H9 (cell line): ENCODE results near the gene RNF220. TPM values are rescaled to one million over a fixed set of nuclear protein-coding genes. Genes with fewer than 3 reads are reported as not detected.
"Not testable (repeated sequence)": the region's sequence is repeated elsewhere in the genome, so short reads cannot be mapped to it uniquely, and the experiment has no call there.

Experiments used
- DNase-seq: peaks from one replicate; pipeline ENCODE4 v3.0.0-alpha.2; 2017
- H2AFZ ChIP-seq: one replicate; pipeline ENCODE4 v1.6.1; 2013; ENCODE audit warnings: mild to moderate bottlenecking, low read length, control low read depth, moderate library complexity
- H2AK5ac ChIP-seq: 2 replicates; pipeline ENCODE4 v1.6.1; 2013; ENCODE audit warnings: low read length, control low read depth, mixed read lengths; ENCODE audit not compliant: insufficient read length
- H2BK120ac ChIP-seq: one replicate; pipeline ENCODE4 v1.6.1; 2013; ENCODE audit warnings: low read depth, mild to moderate bottlenecking, low read length, control low read depth, inconsistent platforms; ENCODE audit not compliant: poor library complexity, severe bottlenecking
- H2BK12ac ChIP-seq: 2 replicates; pipeline ENCODE4 v1.6.1; 2013; ENCODE audit warnings: low read length, control low read depth, mixed read lengths, low read depth; ENCODE audit not compliant: insufficient read length
- H2BK15ac ChIP-seq: 2 replicates; pipeline ENCODE4 v1.6.1; 2013; ENCODE audit warnings: low read depth, low read length, control low read depth
- H2BK20ac ChIP-seq: one replicate; pipeline ENCODE4 v1.6.1; 2013; ENCODE audit warnings: low read depth, mild to moderate bottlenecking, low read length, control low read depth, inconsistent platforms; ENCODE audit not compliant: poor library complexity, severe bottlenecking
- H2BK5ac ChIP-seq: 2 replicates; pipeline ENCODE4 v1.6.1; 2013; ENCODE audit warnings: low read length, control low read depth, mixed read lengths; ENCODE audit not compliant: insufficient read length
- H3K14ac ChIP-seq: 2 replicates; pipeline ENCODE4 v1.6.1; 2013; ENCODE audit warnings: low read length, control low read depth; ENCODE audit not compliant: insufficient read depth
- H3K18ac ChIP-seq: 2 replicates; pipeline ENCODE4 v1.6.1; 2013; ENCODE audit warnings: low read depth, mild to moderate bottlenecking, mixed read lengths, low read length, control low read depth; ENCODE audit not compliant: insufficient read length
- H3K23ac ChIP-seq: 2 replicates; pipeline ENCODE4 v1.6.1; 2013; ENCODE audit warnings: low read length, control low read depth, mixed read lengths, low read depth; ENCODE audit not compliant: insufficient read length
- H3K23me2 ChIP-seq: 2 replicates; pipeline ENCODE4 v1.6.1; 2013; ENCODE audit warnings: low read depth, mild to moderate bottlenecking, mixed read lengths, low read length, control low read depth; ENCODE audit not compliant: insufficient read length, poor library complexity, severe bottlenecking
- H3K27ac ChIP-seq: 2 replicates; pipeline ENCODE4 v1.5.1; 2013; ENCODE audit warnings: low read length, control low read depth, mixed read lengths, low read depth; ENCODE audit not compliant: insufficient read length
- H3K27me3 ChIP-seq: 2 replicates; pipeline ENCODE4 v1.6.1; 2013; ENCODE audit warnings: low read length, control low read depth, inconsistent platforms; ENCODE audit not compliant: insufficient read depth
- H3K4ac ChIP-seq: 2 replicates; pipeline ENCODE4 v1.6.1; 2013; ENCODE audit warnings: low read depth, mild to moderate bottlenecking, control low read depth, inconsistent platforms, low read length, moderate library complexity
- H3K4me1 ChIP-seq: 2 replicates; pipeline ENCODE4 v1.6.1; 2013; ENCODE audit warnings: low read length, control low read depth, inconsistent platforms; ENCODE audit not compliant: insufficient read depth
- H3K4me2 ChIP-seq: 2 replicates; pipeline ENCODE4 v1.6.1; 2013; ENCODE audit warnings: low read length, control low read depth, mixed read lengths; ENCODE audit not compliant: insufficient read length, insufficient read depth
- H3K56ac ChIP-seq: 2 replicates; pipeline ENCODE4 v1.6.1; 2013; ENCODE audit warnings: low read depth, mild to moderate bottlenecking, mixed read lengths, low read length, control low read depth; ENCODE audit not compliant: insufficient read length
- H3K79me1 ChIP-seq: 2 replicates; pipeline ENCODE4 v1.6.1; 2013; ENCODE audit warnings: low read depth, mild to moderate bottlenecking, moderate library complexity, low read length, control low read depth, inconsistent platforms; ENCODE audit not compliant: insufficient read depth, poor library complexity, severe bottlenecking
- H3K79me2 ChIP-seq: 2 replicates; pipeline ENCODE4 v1.6.1; 2013; ENCODE audit warnings: low read length, control low read depth, inconsistent platforms; ENCODE audit not compliant: insufficient read depth
- H3K9ac ChIP-seq: 2 replicates; pipeline ENCODE4 v1.6.1; 2013; ENCODE audit warnings: low read length, control low read depth, mixed read lengths; ENCODE audit not compliant: insufficient read length; ENCODE audit errors: extremely low read depth
- H3K9me3 ChIP-seq: one replicate; pipeline ENCODE4 v1.6.1; 2013; ENCODE audit warnings: low read depth, low read length, inconsistent platforms; ENCODE audit not compliant: control insufficient read depth
- H3T11ph ChIP-seq: one replicate; pipeline ENCODE4 v1.6.1; 2013; ENCODE audit warnings: mild to moderate bottlenecking, low read length, control low read depth, inconsistent platforms
- H4K20me1 ChIP-seq: one replicate; pipeline ENCODE4 v1.6.1; 2013; ENCODE audit not compliant: control insufficient read depth, insufficient read length, insufficient read depth
- H4K5ac ChIP-seq: 2 replicates; pipeline ENCODE4 v1.6.1; 2013; ENCODE audit warnings: low read depth, mild to moderate bottlenecking, mixed read lengths, low read length, control low read depth; ENCODE audit not compliant: insufficient read length
- H4K8ac ChIP-seq: replicated peaks from 2 replicates; pipeline ENCODE4 v1.6.1; 2013; ENCODE audit warnings: low read length, control low read depth, mixed read lengths, low read depth; ENCODE audit not compliant: insufficient read length
- H4K91ac ChIP-seq: 2 replicates; pipeline ENCODE4 v1.6.1; 2013; ENCODE audit warnings: low read depth, mild to moderate bottlenecking, moderate library complexity, mixed read lengths, low read length, control low read depth; ENCODE audit not compliant: insufficient read length
- H3K27ac Mint-ChIP-seq, 3 experiments: 2 replicates in 2 of 3; 3 replicates in 1 of 3; pipeline ENCODE4 v1.8.0; 2020 to 2021; ENCODE audit warnings: mixed read lengths in 3 of 3, mild to moderate bottlenecking in 1 of 3, moderate library complexity in 1 of 3
- H3K27me3 Mint-ChIP-seq: 2 replicates; pipeline ENCODE4 v1.8.0; 2021; ENCODE audit warnings: low read depth, mild to moderate bottlenecking, moderate library complexity, mixed read lengths
- H3K36me3 Mint-ChIP-seq, 3 experiments: 2 replicates in 2 of 3; 3 replicates in 1 of 3; pipeline ENCODE4 v1.8.0; 2020 to 2021; ENCODE audit warnings: low read depth in 3 of 3, mixed read lengths in 3 of 3; ENCODE audit not compliant: insufficient read depth in 1 of 3
- H3K4me1 Mint-ChIP-seq, 2 experiments: 2 replicates each; pipeline ENCODE4 v1.8.0; 2020; ENCODE audit warnings: mixed read lengths in 2 of 2
- H3K4me3 Mint-ChIP-seq, 2 experiments: 2 replicates in 1 of 2; 3 replicates in 1 of 2; pipeline ENCODE4 v1.8.0; 2020 to 2021; ENCODE audit warnings: mild to moderate bottlenecking in 2 of 2, mixed read lengths in 2 of 2, moderate library complexity in 1 of 2
- H3K9me3 Mint-ChIP-seq, 2 experiments: 2 replicates in 1 of 2; 3 replicates in 1 of 2; pipeline ENCODE4 v1.8.0; 2020; ENCODE audit warnings: mild to moderate bottlenecking in 2 of 2, mixed read lengths in 2 of 2, moderate library complexity in 1 of 2
- WGBS: extraction: QIAGEN DNeasy Blood & Tissue Kit; methylation state at CpG from one replicate; pipeline ENCODE4 v1.1.7; 2013; ENCODE audit warnings: missing lambda C conversion rate, low lambda C conversion rate, mixed read lengths; ENCODE audit not compliant: insufficient read length; ENCODE audit errors: extremely low coverage; 5-methylcytosine and 5-hydroxymethylcytosine counted together
- total RNA-seq: library from RNA; stranded (reverse); gene quantifications from 2 replicates; pipeline ENCODE4 v1.2.1, GENCODE V29; 2021
- TF ChIP-seq, protein P1 (sequence below): fragments of 200-600 bp; sonication (generic); conservative IDR thresholded peaks from 3 replicates; pipeline ENCODE4 v1.8.0; 2021; ENCODE audit warnings: antibody characterized with exemption, mild to moderate bottlenecking

RNF220 gene
- total RNA-seq, 1 experiment from 2014 or later: 109 TPM

- no peak overlapping the region for H4K91ac ChIP-seq
- H3T11ph ChIP-seq: no peak overlapping the region
- no peak overlapping the region for H2AFZ ChIP-seq
- TF ChIP-seq, protein P1, sequence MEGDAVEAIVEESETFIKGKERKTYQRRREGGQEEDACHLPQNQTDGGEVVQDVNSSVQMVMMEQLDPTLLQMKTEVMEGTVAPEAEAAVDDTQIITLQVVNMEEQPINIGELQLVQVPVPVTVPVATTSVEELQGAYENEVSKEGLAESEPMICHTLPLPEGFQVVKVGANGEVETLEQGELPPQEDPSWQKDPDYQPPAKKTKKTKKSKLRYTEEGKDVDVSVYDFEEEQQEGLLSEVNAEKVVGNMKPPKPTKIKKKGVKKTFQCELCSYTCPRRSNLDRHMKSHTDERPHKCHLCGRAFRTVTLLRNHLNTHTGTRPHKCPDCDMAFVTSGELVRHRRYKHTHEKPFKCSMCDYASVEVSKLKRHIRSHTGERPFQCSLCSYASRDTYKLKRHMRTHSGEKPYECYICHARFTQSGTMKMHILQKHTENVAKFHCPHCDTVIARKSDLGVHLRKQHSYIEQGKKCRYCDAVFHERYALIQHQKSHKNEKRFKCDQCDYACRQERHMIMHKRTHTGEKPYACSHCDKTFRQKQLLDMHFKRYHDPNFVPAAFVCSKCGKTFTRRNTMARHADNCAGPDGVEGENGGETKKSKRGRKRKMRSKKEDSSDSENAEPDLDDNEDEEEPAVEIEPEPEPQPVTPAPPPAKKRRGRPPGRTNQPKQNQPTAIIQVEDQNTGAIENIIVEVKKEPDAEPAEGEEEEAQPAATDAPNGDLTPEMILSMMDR: no peak
- H3K9me3 ChIP-seq: no peaks in the 10 kb centered on the region
- no peak overlapping the region for H3K9ac ChIP-seq
- no peak overlapping the region for H3K23ac ChIP-seq
- H4K8ac ChIP-seq: no peak overlapping the region
- no peak overlapping the region for H3K4ac ChIP-seq
- no peaks in the 10 kb centered on the region for H3K79me2 ChIP-seq
- no peak overlapping the region for H2BK20ac ChIP-seq
- H3K18ac ChIP-seq: no peak overlapping the region
- peaks cover 4% of the 10 kb centered on the region; the same call in 1 of the 2 replicates for H3K4me1 ChIP-seq
- no peak overlapping the region for H3K4me2 ChIP-seq
- H4K20me1 ChIP-seq: no peaks in the 10 kb centered on the region
- no peak for DNase-seq
- no peak overlapping the region for H2BK15ac ChIP-seq
- no peak overlapping the region for H3K27ac ChIP-seq
- H3K56ac ChIP-seq: no peak overlapping the region
- H2BK5ac ChIP-seq: no peak overlapping the region
- no peak overlapping the region for H2AK5ac ChIP-seq
- no peak overlapping the region for H4K5ac ChIP-seq
- no peak overlapping the region for H2BK12ac ChIP-seq
- no peak overlapping the region for H2BK120ac ChIP-seq
- H3K4me1 Mint-ChIP-seq: peaks cover 12 to 17% of the 10 kb centered on the region in 2 experiments
- peaks cover 0 to 2% (median 0%) of the 10 kb centered on the region in 3 experiments; a peak in 1 of 7 replicates for H3K36me3 Mint-ChIP-seq
- H3K27me3 Mint-ChIP-seq: peaks cover 78% of the 10 kb centered on the region
- no CpG with 5 or more reads among the region's 6 CpGs for WGBS
- H3K23me2 ChIP-seq: no peaks in the 10 kb centered on the region
- H3K79me1 ChIP-seq: no peaks in the 10 kb centered on the region
- H3K27ac Mint-ChIP-seq: peak overlapping the region in 1 of 3 experiments; percentile 56; a peak in 1 of 7 replicates
- no peak overlapping the region for H3K4me3 Mint-ChIP-seq
- no peaks in the 10 kb centered on the region for H3K9me3 Mint-ChIP-seq
- no peak overlapping the region for H3K14ac ChIP-seq
- H3K27me3 ChIP-seq: peaks cover 3% of the 10 kb centered on the region; the same call in 1 of the 2 replicates
These were observed 154.9 kb downstream of the RNF220 start for GRCh38 chr1:44559913-44560312.

DNA sequence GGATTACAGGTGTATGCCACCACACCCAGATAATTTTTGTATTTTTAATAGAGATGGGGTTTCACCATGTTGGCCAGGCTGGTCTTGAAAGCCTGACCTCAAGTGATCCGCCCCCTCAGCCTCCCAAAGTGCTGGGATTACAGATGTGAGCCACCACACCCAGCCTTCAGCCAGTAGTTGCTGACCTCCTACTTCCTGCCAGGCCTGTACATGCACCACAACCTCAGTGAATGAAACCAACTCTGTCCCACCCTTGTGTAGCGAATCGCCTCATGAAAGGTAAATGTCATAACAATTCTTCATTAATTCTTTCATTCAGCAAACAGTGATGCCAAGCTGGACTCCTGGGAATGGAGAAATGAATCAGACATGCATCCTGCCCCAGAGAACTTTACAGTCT, 155.6 kb downstream of the RNF220 start:
- not testable (repeated sequence) for H3K14ac ChIP-seq, H3K18ac ChIP-seq, H3K9me3 Mint-ChIP-seq, H4K91ac ChIP-seq, H3K27ac ChIP-seq, H2BK12ac ChIP-seq, H3K4ac ChIP-seq, H2AK5ac ChIP-seq, H2BK5ac ChIP-seq, H3K4me2 ChIP-seq, H2AFZ ChIP-seq, H3K56ac ChIP-seq, H3K27ac Mint-ChIP-seq, H3K79me1 ChIP-seq, H4K5ac ChIP-seq, H2BK120ac ChIP-seq, H3K23ac ChIP-seq, H3K9ac ChIP-seq, H4K20me1 ChIP-seq, H3K27me3 ChIP-seq, H3K4me3 Mint-ChIP-seq, H3T11ph ChIP-seq, H4K8ac ChIP-seq, H3K36me3 Mint-ChIP-seq, H2BK15ac ChIP-seq, H2BK20ac ChIP-seq, H3K23me2 ChIP-seq, DNase-seq, H3K4me1 ChIP-seq, H3K9me3 ChIP-seq, H3K79me2 ChIP-seq
- H3K4me1 Mint-ChIP-seq: peaks cover 16 to 24% of the 10 kb centered on the region in 2 experiments
- WGBS: no CpG with 5 or more reads among the region's 3 CpGs
- peaks cover 82% of the 10 kb centered on the region for H3K27me3 Mint-ChIP-seq
